Gastroesophageal sphincter (tissue), 3 donors: ENCODE results near the gene SLC6A2.

Source experiments
- CTCF ChIP-seq, 4 experiments: fragments of 200-600 bp in 2 of 4; fragments of 450-650 bp in 2 of 4; sonication (generic) in 1 of 4; IDR thresholded peaks; one replicate each; pipeline ENCODE4 v1.5.1; 2017 to 2019; ENCODE audit warnings: antibody characterized with exemption in 4 of 4, mild to moderate bottlenecking in 2 of 4, moderate library complexity in 2 of 4
- POLR2A ChIP-seq, 2 donors: fragments of 450-650 bp; IDR thresholded peaks; one replicate each; pipeline ENCODE4 v1.6.1; 2017; ENCODE audit warnings: antibody characterized with exemption in 2 of 2, mild to moderate bottlenecking in 2 of 2, moderate library complexity in 1 of 2

- TF ChIP-seq POLR2A (IDR thresholded peaks at IDR 0.05) = no peak
- TF ChIP-seq CTCF (IDR thresholded peaks at IDR 0.05) = no peak
These were observed 904 bp downstream of the SLC6A2 start for GRCh38 chr16:55656691-55657092.
